SU-DHL-6 (cell line): ENCODE data around the gene ATP8A2.

Experiments
- H2AFZ ChIP-seq: fragments of 200-600 bp; sonication (generic); 2 replicates; pipeline ENCODE4 v1.6.1; 2014; ENCODE audit warnings: low read depth, mild to moderate bottlenecking, moderate library complexity, mixed read lengths, antibody characterized with exemption, low read length; ENCODE audit not compliant: severe bottlenecking
- H3F3A ChIP-seq: fragments of 200-600 bp; shearing (Covaris generic); 2 replicates; pipeline ENCODE4 v1.6.0; 2016; ENCODE audit warnings: antibody characterized with exemption, mild to moderate bottlenecking; ENCODE audit not compliant: insufficient read depth
- H3K27ac ChIP-seq: fragments of 200-600 bp; sonication (generic); 2 replicates; pipeline ENCODE4 v1.5.1; 2016; ENCODE audit warnings: low read depth, mild to moderate bottlenecking, low read length, moderate library complexity, mixed read lengths
- H3K27me3 ChIP-seq: fragments of 200-600 bp; sonication (generic), shearing (Covaris generic); 2 replicates; pipeline ENCODE4 v1.6.0; 2014; ENCODE audit warnings: mild to moderate bottlenecking, low read length
- H3K36me3 ChIP-seq: fragments of 200-600 bp; sonication (generic); 2 replicates; pipeline ENCODE4 v1.6.1; 2014; ENCODE audit warnings: mild to moderate bottlenecking, low read length, mixed read lengths
- H3K4me2 ChIP-seq: fragments of 300-600, 200-600 bp; shearing (Covaris generic), sonication (generic); 2 replicates; pipeline ENCODE4 v1.6.0; 2014; ENCODE audit warnings: low read length, low read depth, mild to moderate bottlenecking; ENCODE audit not compliant: poor library complexity, severe bottlenecking
- H3K4me3 ChIP-seq: fragments of 200-600 bp; sonication (generic); 2 replicates; pipeline ENCODE4 v1.5.1; 2014; ENCODE audit warnings: antibody characterized with exemption, low read length, mild to moderate bottlenecking, mixed read lengths; ENCODE audit not compliant: insufficient read depth, poor library complexity, severe bottlenecking
- H3K79me2 ChIP-seq: fragments of 200-600 bp; sonication (generic); 2 replicates; pipeline ENCODE4 v1.6.1; 2014; ENCODE audit warnings: mild to moderate bottlenecking, low read length, moderate library complexity; ENCODE audit not compliant: insufficient read depth
- H3K9ac ChIP-seq: fragments of 200-600 bp; sonication (generic); 2 replicates; pipeline ENCODE4 v1.7.0; 2014; ENCODE audit warnings: mild to moderate bottlenecking, low read length
- H3K9me2 ChIP-seq: fragments of 200-600 bp; sonication (generic); replicated peaks from 2 replicates; pipeline ENCODE4 v1.6.1; 2014; ENCODE audit warnings: low read length; ENCODE audit not compliant: insufficient read depth
- H3K9me3 ChIP-seq: fragments of 200-600 bp; sonication (generic); 2 replicates; pipeline ENCODE4 v1.6.1; 2014; ENCODE audit warnings: low read length, mixed read lengths; ENCODE audit not compliant: insufficient read depth
- H4K20me1 ChIP-seq: fragments of 200-600 bp; sonication (generic); 2 replicates; pipeline ENCODE4 v1.6.1; 2014; ENCODE audit warnings: low read depth, mild to moderate bottlenecking, antibody characterized with exemption, low read length, moderate library complexity, mixed read lengths
- CTCF ChIP-seq: fragments of 200-600 bp; sonication (generic); IDR thresholded peaks from one replicate; pipeline ENCODE4 v1.5.1; 2017; ENCODE audit warnings: antibody characterized with exemption, mild to moderate bottlenecking, low read length, moderate library complexity; ENCODE audit not compliant: insufficient read depth, poor library complexity, severe bottlenecking
- EZH2phosphoT487 ChIP-seq: fragments of 200-600 bp; sonication (generic), shearing (Covaris generic); conservative IDR thresholded peaks from 2 replicates; pipeline ENCODE4 v1.6.1; 2018; ENCODE audit warnings: mild to moderate bottlenecking, antibody characterized with exemption, low read length, moderate library complexity, mixed read lengths

Gene ATP8A2

DNA sequence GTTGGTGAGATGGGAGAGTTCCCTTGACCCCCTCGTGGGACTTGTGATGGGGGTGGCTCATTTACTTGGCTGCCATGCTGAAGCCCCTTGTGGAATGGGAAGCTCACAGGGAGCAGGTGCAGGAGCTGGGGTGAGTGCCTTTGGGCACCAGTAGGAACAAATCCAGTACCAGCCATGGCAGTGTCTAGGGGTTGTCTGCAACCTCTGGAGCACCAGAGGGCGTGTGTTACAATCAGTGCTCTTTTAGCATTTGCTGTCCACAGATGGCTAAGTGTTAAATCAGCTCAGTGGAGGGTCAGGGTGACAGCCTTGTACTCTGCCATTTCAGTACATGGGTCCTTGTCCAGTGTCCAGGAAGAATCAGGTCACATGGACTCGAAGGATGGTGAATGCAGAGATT lies 75.6 kb downstream of the ATP8A2 start:
- Histone ChIP-seq H3K27me3 (no peaks in the 10 kb centered on the region), H3K27ac (no peak overlapping the region)
- TF ChIP-seq CTCF (no peak), EZH2phosphoT487 (no peak)

DNA sequence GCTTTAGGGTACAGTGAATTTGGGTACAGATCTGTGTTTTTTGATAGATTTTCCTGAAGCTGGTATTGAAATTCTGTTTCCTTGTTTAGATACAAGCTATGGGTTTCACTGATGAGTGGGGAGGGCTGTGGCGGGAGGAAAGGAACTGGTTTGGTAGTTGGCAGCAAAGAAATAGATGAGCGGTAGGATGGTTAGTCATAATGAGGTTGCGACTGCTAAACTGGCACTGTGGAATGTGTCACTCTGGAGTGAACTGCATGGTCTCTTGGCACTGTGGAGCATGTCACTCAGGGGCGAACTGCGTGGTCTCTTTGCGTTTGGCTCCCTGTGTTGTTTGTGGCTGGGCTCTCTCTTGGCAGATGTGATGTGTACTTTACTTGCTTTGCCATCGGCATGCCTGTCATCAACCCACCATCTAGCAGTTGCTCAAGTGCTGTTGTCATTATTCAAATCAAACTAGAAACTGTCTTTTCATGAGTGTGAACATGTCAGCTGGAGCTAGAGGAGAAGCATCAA lies 82.1 kb downstream of the ATP8A2 start:
- TF ChIP-seq EZH2phosphoT487 (no peak), CTCF (no peak)
- Histone ChIP-seq H3K79me2 (no peaks in the 10 kb centered on the region), H3K9ac (no peak overlapping the region), H4K20me1 (no peaks in the 10 kb centered on the region), H3F3A (no peaks in the 10 kb centered on the region), H3K27me3 (no peaks in the 10 kb centered on the region; the same call in 1 of the 2 replicates), H3K36me3 (no peaks in the 10 kb centered on the region), H3K27ac (no peak overlapping the region), H3K9me3 (no peaks in the 10 kb centered on the region), H3K9me2 (no peaks in the 10 kb centered on the region), H3K4me2 (no peak overlapping the region), H2AFZ (no peak overlapping the region), H3K4me3 (no peak overlapping the region)

More for the DNA sequence above, 75.6 kb downstream of the ATP8A2 start:
- no peak overlapping the region for H2AFZ ChIP-seq
- no peaks in the 10 kb centered on the region for H4K20me1 ChIP-seq
- H3K79me2 ChIP-seq, result no peaks in the 10 kb centered on the region
- H3F3A ChIP-seq, result no peaks in the 10 kb centered on the region
- no peak overlapping the region for H3K9ac ChIP-seq
- H3K9me2 ChIP-seq, result no peaks in the 10 kb centered on the region
- no peak overlapping the region for H3K4me3 ChIP-seq
- H3K36me3 ChIP-seq, result no peaks in the 10 kb centered on the region
- H3K9me3 ChIP-seq, result no peaks in the 10 kb centered on the region
- no peak overlapping the region for H3K4me2 ChIP-seq

GRCh38 chr13:25455146-25455545 lies 83.4 kb downstream of the ATP8A2 start:
- Histone ChIP-seq H3K4me2 (no peak overlapping the region), H3F3A (no peaks in the 10 kb centered on the region), H3K36me3 (no peaks in the 10 kb centered on the region), H3K27ac (no peak overlapping the region), H3K9ac (no peak overlapping the region), H4K20me1 (no peaks in the 10 kb centered on the region), H3K9me3 (no peaks in the 10 kb centered on the region), H3K79me2 (no peaks in the 10 kb centered on the region), H3K4me3 (no peak overlapping the region), H3K27me3 (no peaks in the 10 kb centered on the region; the same call in 1 of the 2 replicates), H2AFZ (no peak overlapping the region), H3K9me2 (no peaks in the 10 kb centered on the region)
- TF ChIP-seq CTCF, result no peak
- no peak for TF ChIP-seq EZH2phosphoT487
